GM12892 (cell line): ENCODE results near the gene ASB18.

Source experiments
- POLR2AphosphoS5 ChIP-seq: IDR thresholded peaks from 2 replicates; pipeline ENCODE4 v1.6.1; 2011; ENCODE audit warnings: low read depth, low read length, control low read depth
- TAF1 ChIP-seq: IDR thresholded peaks from 2 replicates; pipeline ENCODE4 v1.6.1; 2011; ENCODE audit warnings: low read depth, mild to moderate bottlenecking, control low read depth, low read length, borderline replicate concordance

GRCh38 chr2:236157366-236157765, 106.8 kb downstream of the ASB18 start:
- TF ChIP-seq POLR2AphosphoS5 (no peak), TAF1 (no peak)
